SW 1271 (cell line): Measurements from ENCODE around the gene GPER1.

Source experiments
- DNase-seq, 2 experiments: peaks; one replicate each; lab custom pipeline; 2025; lab: John Stamatoyannopoulos, UW

The GPER1 gene

GRCh38 chr7:1090686-1091643, 3.1 kb downstream of the GPER1 start:
- DNase-seq: no peak

GRCh38 chr7:1091644-1092027, 3.7 kb downstream of the GPER1 start:
- DNase-seq: no peak

GRCh38 chr7:1092161-1092632, 4.3 kb downstream of the GPER1 start:
- no peak for DNase-seq

GRCh38 chr7:1092806-1093501, 5.0 kb downstream of the GPER1 start:
- no peak for DNase-seq

GRCh38 chr7:1093502-1093843, 5.6 kb downstream of the GPER1 start:
- DNase-seq: no peak

GRCh38 chr7:1093916-1094508, 6.1 kb downstream of the GPER1 start:
- DNase-seq: no peak

GRCh38 chr7:1094870-1095269, 7.0 kb downstream of the GPER1 start:
- DNase-seq: no peak

- DNase-seq: no peak
Measured at GRCh38 chr7:1095621-1096155, 7.8 kb downstream of the GPER1 start.

GRCh38 chr7:1096156-1097119, 8.5 kb downstream of the GPER1 start:
- DNase-seq: no peak

- DNase-seq: no peak
Measured at GRCh38 chr7:1097120-1097504, 9.2 kb downstream of the GPER1 start.

GRCh38 chr7:1098243-1099153, 10.6 kb downstream of the GPER1 start:
- no peak for DNase-seq

GRCh38 chr7:1099154-1099542, 11.2 kb downstream of the GPER1 start:
- no peak for DNase-seq

GRCh38 chr7:1099637-1100036, 11.7 kb downstream of the GPER1 start:
- no peak for DNase-seq

- no peak for DNase-seq
Measured at GRCh38 chr7:1100386-1100785, 12.5 kb downstream of the GPER1 start.

GRCh38 chr7:1100834-1101562, 13.1 kb downstream of the GPER1 start:
- no peak for DNase-seq

GRCh38 chr7:1101563-1102431, 13.9 kb downstream of the GPER1 start:
- DNase-seq: no peak

- DNase-seq: no peak
Measured at GRCh38 chr7:1103009-1103788, 15.3 kb downstream of the GPER1 start.
